GM12892 (cell line): ENCODE results near the gene PCAT7.

Experiments
- POLR2A ChIP-seq: IDR thresholded peaks from 2 replicates; pipeline ENCODE4 v1.6.1; 2011; ENCODE audit warnings: low read depth, low read length, control low read depth
- POLR2AphosphoS5 ChIP-seq: IDR thresholded peaks from 2 replicates; pipeline ENCODE4 v1.6.1; 2011; ENCODE audit warnings: low read depth, low read length, control low read depth
- TAF1 ChIP-seq: IDR thresholded peaks from 2 replicates; pipeline ENCODE4 v1.6.1; 2011; ENCODE audit warnings: low read depth, mild to moderate bottlenecking, control low read depth, low read length, borderline replicate concordance

DNA sequence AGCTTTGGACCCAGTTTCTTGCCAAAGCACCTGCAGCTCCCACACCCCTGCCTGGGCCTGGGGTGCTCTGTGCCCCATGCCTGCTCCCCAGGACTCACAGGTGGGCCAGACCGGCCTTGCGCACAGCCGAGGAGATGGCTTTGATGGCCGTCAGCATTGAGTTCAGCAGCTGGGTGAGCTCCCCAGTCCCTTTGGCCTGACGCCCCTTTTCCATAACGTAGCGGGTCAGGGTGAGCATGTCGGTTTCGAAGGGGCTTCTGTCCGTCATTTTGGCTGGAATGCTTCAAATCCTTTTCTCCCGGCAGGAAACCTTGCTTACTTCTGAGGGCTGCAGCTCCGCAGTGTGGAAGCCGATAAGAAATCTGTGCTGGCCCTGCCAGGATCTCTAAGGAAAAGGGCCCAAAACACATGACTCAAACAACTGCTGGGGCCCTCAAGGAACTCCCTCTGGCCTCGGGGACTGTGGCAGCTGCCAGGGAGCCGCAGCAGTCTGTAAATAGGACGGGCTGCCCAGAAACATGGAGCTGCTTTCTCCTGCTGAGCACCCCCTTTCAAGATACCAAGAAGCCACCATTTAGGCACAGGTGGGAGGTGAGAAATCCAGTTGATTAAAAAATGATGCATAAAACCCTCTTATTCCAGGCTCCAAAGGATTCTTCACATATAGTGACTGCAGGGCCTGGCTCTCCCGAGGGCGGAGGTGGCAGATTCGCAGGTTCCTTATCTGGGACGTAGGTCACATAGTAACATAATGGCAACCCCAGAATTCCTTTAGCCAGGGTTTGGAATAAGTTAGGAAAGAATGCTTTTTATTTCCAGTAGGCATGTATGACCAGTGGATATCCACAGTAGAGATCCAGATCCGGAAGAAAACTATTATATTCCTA, 38.8 kb downstream of the PCAT7 start, which contains the start of gene FBP2:
- no peak for TF ChIP-seq POLR2AphosphoS5
- TF ChIP-seq POLR2A, result no peak
- no peak for TF ChIP-seq TAF1
